ENCODE data around the gene BCAS3. TPM values are rescaled to one million over a fixed set of nuclear protein-coding genes. Genes with fewer than 3 reads are reported as not detected.
"Not testable (repeated sequence)": the region's sequence is repeated elsewhere in the genome, so short reads cannot be mapped to it uniquely, and the experiment has no call there.

BCAS3 gene
- polyA plus RNA-seq, 1 donor from 2014 or later: 21.6 TPM

DNA sequence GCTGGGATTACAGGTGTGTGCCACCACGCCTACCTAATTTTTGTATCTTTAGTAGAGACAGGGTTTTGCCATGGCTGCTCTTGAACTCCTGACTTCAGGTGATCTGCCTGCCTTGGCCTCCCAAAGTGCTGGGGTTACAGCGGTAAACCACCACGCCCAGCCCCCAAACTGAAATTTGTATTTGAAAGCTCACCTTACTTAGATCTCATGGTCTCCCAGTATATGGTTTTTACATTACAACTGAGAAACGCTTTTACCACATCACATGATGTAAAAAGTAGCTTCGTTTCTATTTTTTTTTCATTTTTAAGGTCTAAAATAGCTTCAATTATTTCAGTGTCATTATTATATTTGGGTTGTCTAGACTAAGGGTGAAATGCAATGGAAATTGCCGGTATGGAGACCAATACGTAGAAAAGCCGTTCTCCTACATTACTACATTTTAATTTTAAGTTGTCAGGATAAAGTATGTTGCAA is 93.3 kb downstream of the BCAS3 start:
- Histone ChIP-seq H3K27ac (ENCODE audit: low read length) (no peak overlapping the region), H4K20me1 (ENCODE audit: insufficient read depth) (no peaks in the 10 kb centered on the region), H2AFZ (ENCODE audit: low read depth, low read length) (no peak overlapping the region), H3K4me3 (ENCODE audit: low read length) (no peak overlapping the region), H3K4me2 (ENCODE audit: low read length) (no peak overlapping the region), H3K27me3 (ENCODE audit: insufficient read depth, low read depth, low read length) (no peaks in the 10 kb centered on the region), H3K9ac (ENCODE audit: low read length) (no peak overlapping the region), H3F3A (ENCODE audit: insufficient read depth, low read length, poor library complexity, severe bottlenecking) (no peaks in the 10 kb centered on the region), H3K36me3 (ENCODE audit: insufficient read depth, low read length) (no peaks in the 10 kb centered on the region), H3K9me2 (ENCODE audit: insufficient read depth, low read length) (no peaks in the 10 kb centered on the region), H3K9me3 (ENCODE audit: low read length) (no peaks in the 10 kb centered on the region), H3K79me2 (replicated peaks; ENCODE audit: insufficient read depth, low read length) (no peaks in the 10 kb centered on the region)
- TF ChIP-seq MXI1 (conservative IDR thresholded peaks at IDR 0.05; ENCODE audit: poor library complexity, severe bottlenecking) (no peak), EP300 (conservative IDR thresholded peaks at IDR 0.05; ENCODE audit: poor library complexity, severe bottlenecking) (no peak), POLR2AphosphoS5 (IDR thresholded peaks at IDR 0.05) (no peak), RAD21 (conservative IDR thresholded peaks at IDR 0.05) (no peak), EZH2 (IDR thresholded peaks at IDR 0.05; ENCODE audit: borderline replicate concordance, insufficient read depth, low read length, poor library complexity, severe bottlenecking) (no peak), TAF1 (IDR thresholded peaks at IDR 0.05; ENCODE audit: low read depth) (no peak), SMC3 (conservative IDR thresholded peaks at IDR 0.05; ENCODE audit: poor library complexity) (no peak), CTCF (IDR thresholded peaks at IDR 0.05; ENCODE audit: poor library complexity, severe bottlenecking) (no peak)
- TF ChIP-seq, protein P1, sequence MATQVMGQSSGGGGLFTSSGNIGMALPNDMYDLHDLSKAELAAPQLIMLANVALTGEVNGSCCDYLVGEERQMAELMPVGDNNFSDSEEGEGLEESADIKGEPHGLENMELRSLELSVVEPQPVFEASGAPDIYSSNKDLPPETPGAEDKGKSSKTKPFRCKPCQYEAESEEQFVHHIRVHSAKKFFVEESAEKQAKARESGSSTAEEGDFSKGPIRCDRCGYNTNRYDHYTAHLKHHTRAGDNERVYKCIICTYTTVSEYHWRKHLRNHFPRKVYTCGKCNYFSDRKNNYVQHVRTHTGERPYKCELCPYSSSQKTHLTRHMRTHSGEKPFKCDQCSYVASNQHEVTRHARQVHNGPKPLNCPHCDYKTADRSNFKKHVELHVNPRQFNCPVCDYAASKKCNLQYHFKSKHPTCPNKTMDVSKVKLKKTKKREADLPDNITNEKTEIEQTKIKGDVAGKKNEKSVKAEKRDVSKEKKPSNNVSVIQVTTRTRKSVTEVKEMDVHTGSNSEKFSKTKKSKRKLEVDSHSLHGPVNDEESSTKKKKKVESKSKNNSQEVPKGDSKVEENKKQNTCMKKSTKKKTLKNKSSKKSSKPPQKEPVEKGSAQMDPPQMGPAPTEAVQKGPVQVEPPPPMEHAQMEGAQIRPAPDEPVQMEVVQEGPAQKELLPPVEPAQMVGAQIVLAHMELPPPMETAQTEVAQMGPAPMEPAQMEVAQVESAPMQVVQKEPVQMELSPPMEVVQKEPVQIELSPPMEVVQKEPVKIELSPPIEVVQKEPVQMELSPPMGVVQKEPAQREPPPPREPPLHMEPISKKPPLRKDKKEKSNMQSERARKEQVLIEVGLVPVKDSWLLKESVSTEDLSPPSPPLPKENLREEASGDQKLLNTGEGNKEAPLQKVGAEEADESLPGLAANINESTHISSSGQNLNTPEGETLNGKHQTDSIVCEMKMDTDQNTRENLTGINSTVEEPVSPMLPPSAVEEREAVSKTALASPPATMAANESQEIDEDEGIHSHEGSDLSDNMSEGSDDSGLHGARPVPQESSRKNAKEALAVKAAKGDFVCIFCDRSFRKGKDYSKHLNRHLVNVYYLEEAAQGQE (IDR thresholded peaks at IDR 0.05; ENCODE audit: borderline replicate concordance): no peak

GRCh38 chr17:60771621-60772020 is 94.0 kb downstream of the BCAS3 start:
- H3K27me3 ChIP-seq (ENCODE audit: insufficient read depth, low read depth, low read length); H3K4me2 ChIP-seq (ENCODE audit: low read length); H3K9me2 ChIP-seq (ENCODE audit: insufficient read depth, low read length); H3K4me3 ChIP-seq (ENCODE audit: low read length); H4K20me1 ChIP-seq (ENCODE audit: insufficient read depth); H3K79me2 ChIP-seq (replicated peaks; ENCODE audit: insufficient read depth, low read length); H2AFZ ChIP-seq (ENCODE audit: low read depth, low read length); H3K9ac ChIP-seq (ENCODE audit: low read length); H3F3A ChIP-seq (ENCODE audit: insufficient read depth, low read length, poor library complexity, severe bottlenecking); H3K9me3 ChIP-seq (ENCODE audit: low read length); H3K36me3 ChIP-seq (ENCODE audit: insufficient read depth, low read length); H3K27ac ChIP-seq (ENCODE audit: low read length): not testable (repeated sequence)

- TF ChIP-seq MXI1 (conservative IDR thresholded peaks at IDR 0.05; ENCODE audit: poor library complexity, severe bottlenecking) (no peak), CTCF (IDR thresholded peaks at IDR 0.05; ENCODE audit: poor library complexity, severe bottlenecking) (no peak), SMC3 (conservative IDR thresholded peaks at IDR 0.05; ENCODE audit: poor library complexity) (no peak), EP300 (conservative IDR thresholded peaks at IDR 0.05; ENCODE audit: poor library complexity, severe bottlenecking) (no peak), RAD21 (conservative IDR thresholded peaks at IDR 0.05) (no peak)
- no peaks in the 10 kb centered on the region for H3K9me3 ChIP-seq (ENCODE audit: low read length)
- no peak overlapping the region for H3K9ac ChIP-seq (ENCODE audit: low read length)
- H3K9me2 ChIP-seq (ENCODE audit: insufficient read depth, low read length): no peaks in the 10 kb centered on the region
- H3K36me3 ChIP-seq (ENCODE audit: insufficient read depth, low read length): no peaks in the 10 kb centered on the region
- H3K4me3 ChIP-seq (ENCODE audit: low read length): no peak overlapping the region
- no peak overlapping the region for H3K4me2 ChIP-seq (ENCODE audit: low read length)
- H3F3A ChIP-seq (ENCODE audit: insufficient read depth, low read length, poor library complexity, severe bottlenecking): no peaks in the 10 kb centered on the region
- H2AFZ ChIP-seq (ENCODE audit: low read depth, low read length): no peak overlapping the region
- no peak overlapping the region for H3K27ac ChIP-seq (ENCODE audit: low read length)
- no peaks in the 10 kb centered on the region for H3K79me2 ChIP-seq (replicated peaks; ENCODE audit: insufficient read depth, low read length)
- no peaks in the 10 kb centered on the region for H4K20me1 ChIP-seq (ENCODE audit: insufficient read depth)
- no peaks in the 10 kb centered on the region for H3K27me3 ChIP-seq (ENCODE audit: insufficient read depth, low read depth, low read length)
These were observed 95.9 kb downstream of the BCAS3 start for GRCh38 chr17:60773552-60773951.
